HepG2 (cell line): ENCODE results near the gene JADE3. TPM values are rescaled to one million over a fixed set of nuclear protein-coding genes. Genes with fewer than 3 reads are reported as not detected.

Experiments used
- KDM4B ChIP-seq: sonication (generic); formaldehyde crosslinking; IDR thresholded peaks from 2 replicates; pipeline ENCODE4 v1.4.0; 2020; ENCODE audit warnings: missing genetic modification reagents
- PHF21A ChIP-seq: sonication (generic); formaldehyde crosslinking; IDR thresholded peaks from 2 replicates; pipeline ENCODE4 v1.5.0; 2020; ENCODE audit warnings: mild to moderate bottlenecking, missing genetic modification reagents
- POLR2G ChIP-seq: fragments of 200-400 bp; formaldehyde crosslinking; IDR thresholded peaks from 2 replicates; pipeline ENCODE4 v1.6.1; 2018; ENCODE audit warnings: mild to moderate bottlenecking, low read depth, low read length, moderate library complexity
- REPIN1 ChIP-seq: sonication (generic); formaldehyde crosslinking; IDR thresholded peaks from 2 replicates; pipeline ENCODE4 v1.8.0; 2022; ENCODE audit warnings: missing genetic modification reagents, low read depth, mild to moderate bottlenecking, borderline replicate concordance
- RFX5 ChIP-seq: IDR thresholded peaks from 2 replicates; pipeline ENCODE4 v1.6.1; 2011; ENCODE audit warnings: low read depth, low read length, improper control_type of control experiment
- SAFB2 ChIP-seq: sonication (generic); formaldehyde crosslinking; IDR thresholded peaks from 2 replicates; pipeline ENCODE4 v1.5.1; 2020; ENCODE audit warnings: missing genetic modification reagents, low read depth, mild to moderate bottlenecking, borderline replicate concordance
- ZNF367 ChIP-seq: sonication (generic); formaldehyde crosslinking; IDR thresholded peaks from 2 replicates; pipeline ENCODE4 v1.4.0; 2020; ENCODE audit warnings: missing genetic modification reagents, borderline replicate concordance
- ZNF780A ChIP-seq: sonication (generic); formaldehyde crosslinking; IDR thresholded peaks from 2 replicates; pipeline ENCODE4 v1.8.0; 2022; ENCODE audit warnings: mild to moderate bottlenecking, missing genetic modification reagents, moderate library complexity
- ZSCAN30 ChIP-seq: sonication (generic); formaldehyde crosslinking; IDR thresholded peaks from 2 replicates; pipeline ENCODE4 v1.5.0; 2020; ENCODE audit warnings: mild to moderate bottlenecking, missing genetic modification reagents
- polyA plus RNA-seq, 8 experiments: library from polyadenylated mRNA; depleted of rRNA in 3 of 8; stranded (reverse) in 7 of 8; unstranded in 1 of 8; fragments of >200 nt; fragmentation: Illumina TruSeq in 4 of 8; extraction: Trizol in 4 of 8; gene quantifications; 2 replicates each; pipeline versions ENCODE4 v1.2.1 to v1.2.3, GENCODE V29; 2011 to 2016; ENCODE audit warnings: low read depth in 4 of 8, missing spikeins in 1 of 8, mixed read lengths in 1 of 8; ENCODE audit not compliant: insufficient read depth in 1 of 8
- total RNA-seq, 5 experiments: library from RNA; depleted of rRNA; stranded (reverse); fragments of >200 nt; fragmentation: Illumina TruSeq; extraction: Trizol; gene quantifications; 2 replicates each; pipeline ENCODE4 v1.2.3, GENCODE V29; 2016; ENCODE audit warnings: low read depth in 1 of 5
- TF ChIP-seq, protein P1 (sequence below): sonication (generic); formaldehyde crosslinking; IDR thresholded peaks from 2 replicates; pipeline ENCODE4 v1.4.0; 2020; ENCODE audit warnings: missing genetic modification reagents
- TF ChIP-seq, protein P2 (sequence below): sonication (generic); formaldehyde crosslinking; IDR thresholded peaks from 2 replicates; pipeline ENCODE4 v1.8.0; 2023; ENCODE audit warnings: mild to moderate bottlenecking, missing genetic modification reagents
- TF ChIP-seq, protein P3 (sequence below): sonication (generic); formaldehyde crosslinking; IDR thresholded peaks from 2 replicates; pipeline ENCODE4 v1.5.0; 2020; ENCODE audit warnings: mild to moderate bottlenecking, missing genetic modification reagents, borderline replicate concordance

Gene JADE3
- total and polyA plus RNA-seq, 2 of the 13 experiments (the other 11 are each of a cell fraction or from before 2014, with no cell fraction given): 7.7 to 7.8 TPM

DNA sequence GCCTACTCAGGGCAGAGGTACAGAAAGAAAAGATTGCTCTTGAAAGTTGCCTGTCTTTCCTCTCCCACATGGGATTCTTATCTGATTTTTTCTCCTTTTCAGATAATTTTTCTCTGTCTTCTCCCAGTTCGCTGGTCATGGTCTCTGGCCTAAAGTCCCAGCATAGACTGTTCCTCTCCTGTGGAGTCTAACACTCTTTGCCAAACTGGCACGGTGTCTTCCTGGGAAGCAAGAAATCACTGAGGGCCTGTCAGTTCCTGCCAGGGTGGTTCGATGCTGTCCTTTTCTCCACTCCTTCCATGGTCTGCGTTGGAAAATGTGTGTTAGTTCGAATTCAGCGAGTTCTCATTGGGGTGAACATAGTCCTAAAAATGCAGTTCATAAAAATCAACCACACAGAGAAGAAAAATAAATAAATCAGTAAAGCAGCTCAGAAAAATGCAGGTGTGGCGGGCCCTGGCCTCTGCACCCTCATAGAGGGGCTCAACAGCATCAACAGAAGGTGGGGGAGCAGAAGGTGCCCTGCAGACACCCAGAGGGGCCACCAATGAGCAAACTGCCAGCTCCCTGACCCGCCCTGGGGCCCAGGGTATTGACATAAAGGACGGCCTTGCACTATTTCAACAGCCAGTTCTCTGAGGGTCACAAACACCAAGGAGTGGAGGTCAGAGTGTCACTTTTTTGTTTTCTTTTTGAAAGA lies 168.1 kb downstream of the JADE3 start (continued):
- TF ChIP-seq, protein P1, sequence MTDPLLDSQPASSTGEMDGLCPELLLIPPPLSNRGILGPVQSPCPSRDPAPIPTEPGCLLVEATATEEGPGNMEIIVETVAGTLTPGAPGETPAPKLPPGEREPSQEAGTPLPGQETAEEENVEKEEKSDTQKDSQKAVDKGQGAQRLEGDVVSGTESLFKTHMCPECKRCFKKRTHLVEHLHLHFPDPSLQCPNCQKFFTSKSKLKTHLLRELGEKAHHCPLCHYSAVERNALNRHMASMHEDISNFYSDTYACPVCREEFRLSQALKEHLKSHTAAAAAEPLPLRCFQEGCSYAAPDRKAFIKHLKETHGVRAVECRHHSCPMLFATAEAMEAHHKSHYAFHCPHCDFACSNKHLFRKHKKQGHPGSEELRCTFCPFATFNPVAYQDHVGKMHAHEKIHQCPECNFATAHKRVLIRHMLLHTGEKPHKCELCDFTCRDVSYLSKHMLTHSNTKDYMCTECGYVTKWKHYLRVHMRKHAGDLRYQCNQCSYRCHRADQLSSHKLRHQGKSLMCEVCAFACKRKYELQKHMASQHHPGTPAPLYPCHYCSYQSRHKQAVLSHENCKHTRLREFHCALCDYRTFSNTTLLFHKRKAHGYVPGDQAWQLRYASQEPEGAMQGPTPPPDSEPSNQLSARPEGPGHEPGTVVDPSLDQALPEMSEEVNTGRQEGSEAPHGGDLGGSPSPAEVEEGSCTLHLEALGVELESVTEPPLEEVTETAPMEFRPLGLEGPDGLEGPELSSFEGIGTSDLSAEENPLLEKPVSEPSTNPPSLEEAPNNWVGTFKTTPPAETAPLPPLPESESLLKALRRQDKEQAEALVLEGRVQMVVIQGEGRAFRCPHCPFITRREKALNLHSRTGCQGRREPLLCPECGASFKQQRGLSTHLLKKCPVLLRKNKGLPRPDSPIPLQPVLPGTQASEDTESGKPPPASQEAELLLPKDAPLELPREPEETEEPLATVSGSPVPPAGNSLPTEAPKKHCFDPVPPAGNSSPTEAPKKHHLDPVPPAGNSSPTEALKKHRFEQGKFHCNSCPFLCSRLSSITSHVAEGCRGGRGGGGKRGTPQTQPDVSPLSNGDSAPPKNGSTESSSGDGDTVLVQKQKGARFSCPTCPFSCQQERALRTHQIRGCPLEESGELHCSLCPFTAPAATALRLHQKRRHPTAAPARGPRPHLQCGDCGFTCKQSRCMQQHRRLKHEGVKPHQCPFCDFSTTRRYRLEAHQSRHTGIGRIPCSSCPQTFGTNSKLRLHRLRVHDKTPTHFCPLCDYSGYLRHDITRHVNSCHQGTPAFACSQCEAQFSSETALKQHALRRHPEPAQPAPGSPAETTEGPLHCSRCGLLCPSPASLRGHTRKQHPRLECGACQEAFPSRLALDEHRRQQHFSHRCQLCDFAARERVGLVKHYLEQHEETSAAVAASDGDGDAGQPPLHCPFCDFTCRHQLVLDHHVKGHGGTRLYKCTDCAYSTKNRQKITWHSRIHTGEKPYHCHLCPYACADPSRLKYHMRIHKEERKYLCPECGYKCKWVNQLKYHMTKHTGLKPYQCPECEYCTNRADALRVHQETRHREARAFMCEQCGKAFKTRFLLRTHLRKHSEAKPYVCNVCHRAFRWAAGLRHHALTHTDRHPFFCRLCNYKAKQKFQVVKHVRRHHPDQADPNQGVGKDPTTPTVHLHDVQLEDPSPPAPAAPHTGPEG (CRISPR knock-in tag): no peak
- TF ChIP-seq SAFB2 (no peak), PHF21A (CRISPR knock-in tag) (peak; percentile 77), ZSCAN30 (CRISPR knock-in tag) (no peak), REPIN1 (CRISPR knock-in tag) (peak; percentile 33; the same call in 1 of the 2 replicates), ZNF367 (CRISPR knock-in tag) (no peak), RFX5 (no peak), POLR2G (peak; percentile 52; the same call in 1 of the 2 replicates), ZNF780A (no peak), KDM4B (CRISPR knock-in tag) (no peak)
- TF ChIP-seq, protein P2, sequence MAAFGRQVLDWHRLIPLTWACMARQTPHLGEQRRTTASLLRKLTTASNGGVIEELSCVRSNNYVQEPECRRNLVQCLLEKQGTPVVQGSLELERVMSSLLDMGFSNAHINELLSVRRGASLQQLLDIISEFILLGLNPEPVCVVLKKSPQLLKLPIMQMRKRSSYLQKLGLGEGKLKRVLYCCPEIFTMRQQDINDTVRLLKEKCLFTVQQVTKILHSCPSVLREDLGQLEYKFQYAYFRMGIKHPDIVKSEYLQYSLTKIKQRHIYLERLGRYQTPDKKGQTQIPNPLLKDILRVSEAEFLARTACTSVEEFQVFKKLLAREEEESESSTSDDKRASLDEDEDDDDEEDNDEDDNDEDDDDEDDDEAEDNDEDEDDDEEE (CRISPR knock-in tag): no peak
- TF ChIP-seq, protein P3, sequence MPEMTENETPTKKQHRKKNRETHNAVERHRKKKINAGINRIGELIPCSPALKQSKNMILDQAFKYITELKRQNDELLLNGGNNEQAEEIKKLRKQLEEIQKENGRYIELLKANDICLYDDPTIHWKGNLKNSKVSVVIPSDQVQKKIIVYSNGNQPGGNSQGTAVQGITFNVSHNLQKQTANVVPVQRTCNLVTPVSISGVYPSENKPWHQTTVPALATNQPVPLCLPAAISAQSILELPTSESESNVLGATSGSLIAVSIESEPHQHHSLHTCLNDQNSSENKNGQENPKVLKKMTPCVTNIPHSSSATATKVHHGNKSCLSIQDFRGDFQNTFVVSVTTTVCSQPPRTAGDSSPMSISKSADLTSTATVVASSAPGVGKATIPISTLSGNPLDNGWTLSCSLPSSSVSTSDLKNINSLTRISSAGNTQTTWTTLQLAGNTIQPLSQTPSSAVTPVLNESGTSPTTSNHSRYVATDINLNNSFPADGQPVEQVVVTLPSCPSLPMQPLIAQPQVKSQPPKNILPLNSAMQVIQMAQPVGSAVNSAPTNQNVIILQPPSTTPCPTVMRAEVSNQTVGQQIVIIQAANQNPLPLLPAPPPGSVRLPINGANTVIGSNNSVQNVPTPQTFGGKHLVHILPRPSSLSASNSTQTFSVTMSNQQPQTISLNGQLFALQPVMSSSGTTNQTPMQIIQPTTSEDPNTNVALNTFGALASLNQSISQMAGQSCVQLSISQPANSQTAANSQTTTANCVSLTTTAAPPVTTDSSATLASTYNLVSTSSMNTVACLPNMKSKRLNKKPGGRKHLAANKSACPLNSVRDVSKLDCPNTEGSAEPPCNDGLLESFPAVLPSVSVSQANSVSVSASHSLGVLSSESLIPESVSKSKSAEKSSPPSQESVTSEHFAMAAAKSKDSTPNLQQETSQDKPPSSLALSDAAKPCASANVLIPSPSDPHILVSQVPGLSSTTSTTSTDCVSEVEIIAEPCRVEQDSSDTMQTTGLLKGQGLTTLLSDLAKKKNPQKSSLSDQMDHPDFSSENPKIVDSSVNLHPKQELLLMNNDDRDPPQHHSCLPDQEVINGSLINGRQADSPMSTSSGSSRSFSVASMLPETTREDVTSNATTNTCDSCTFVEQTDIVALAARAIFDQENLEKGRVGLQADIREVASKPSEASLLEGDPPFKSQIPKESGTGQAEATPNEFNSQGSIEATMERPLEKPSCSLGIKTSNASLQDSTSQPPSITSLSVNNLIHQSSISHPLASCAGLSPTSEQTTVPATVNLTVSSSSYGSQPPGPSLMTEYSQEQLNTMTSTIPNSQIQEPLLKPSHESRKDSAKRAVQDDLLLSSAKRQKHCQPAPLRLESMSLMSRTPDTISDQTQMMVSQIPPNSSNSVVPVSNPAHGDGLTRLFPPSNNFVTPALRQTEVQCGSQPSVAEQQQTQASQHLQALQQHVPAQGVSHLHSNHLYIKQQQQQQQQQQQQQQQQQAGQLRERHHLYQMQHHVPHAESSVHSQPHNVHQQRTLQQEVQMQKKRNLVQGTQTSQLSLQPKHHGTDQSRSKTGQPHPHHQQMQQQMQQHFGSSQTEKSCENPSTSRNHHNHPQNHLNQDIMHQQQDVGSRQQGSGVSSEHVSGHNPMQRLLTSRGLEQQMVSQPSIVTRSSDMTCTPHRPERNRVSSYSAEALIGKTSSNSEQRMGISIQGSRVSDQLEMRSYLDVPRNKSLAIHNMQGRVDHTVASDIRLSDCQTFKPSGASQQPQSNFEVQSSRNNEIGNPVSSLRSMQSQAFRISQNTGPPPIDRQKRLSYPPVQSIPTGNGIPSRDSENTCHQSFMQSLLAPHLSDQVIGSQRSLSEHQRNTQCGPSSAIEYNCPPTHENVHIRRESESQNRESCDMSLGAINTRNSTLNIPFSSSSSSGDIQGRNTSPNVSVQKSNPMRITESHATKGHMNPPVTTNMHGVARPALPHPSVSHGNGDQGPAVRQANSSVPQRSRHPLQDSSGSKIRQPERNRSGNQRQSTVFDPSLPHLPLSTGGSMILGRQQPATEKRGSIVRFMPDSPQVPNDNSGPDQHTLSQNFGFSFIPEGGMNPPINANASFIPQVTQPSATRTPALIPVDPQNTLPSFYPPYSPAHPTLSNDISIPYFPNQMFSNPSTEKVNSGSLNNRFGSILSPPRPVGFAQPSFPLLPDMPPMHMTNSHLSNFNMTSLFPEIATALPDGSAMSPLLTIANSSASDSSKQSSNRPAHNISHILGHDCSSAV: no peak
